Smooth muscle cell (in vitro differentiated cells): ENCODE measurements around the gene ALDH7A1. TPM values are rescaled to one million over a fixed set of nuclear protein-coding genes. Genes with fewer than 3 reads are reported as not detected.

ENCODE experiments used
- DNase-seq: peaks from one replicate; lab custom pipeline; 2025; ENCODE audit not compliant: unreplicated experiment; lab: John Stamatoyannopoulos, UW
- H2AFZ ChIP-seq: fragments of 200-600 bp; sonication (generic); 2 replicates; pipeline ENCODE4 v1.6.0; 2016; ENCODE audit warnings: antibody characterized with exemption, low read depth, mild to moderate bottlenecking
- H3F3A ChIP-seq: fragments of 200-600 bp; sonication (generic); 2 replicates; pipeline ENCODE4 v1.6.0; 2017; ENCODE audit warnings: antibody characterized with exemption, low read depth
- H3K27ac ChIP-seq: fragments of 200-600 bp; sonication (generic); 2 replicates; pipeline ENCODE4 v1.5.1; 2016; ENCODE audit warnings: low read depth, mild to moderate bottlenecking
- H3K27me3 ChIP-seq: fragments of 200-600 bp; sonication (generic); 2 replicates; pipeline ENCODE4 v1.6.1; 2016; ENCODE audit warnings: low read depth, mild to moderate bottlenecking
- H3K36me3 ChIP-seq: fragments of 200-600 bp; sonication (generic); 2 replicates; pipeline ENCODE4 v1.5.1; 2016; ENCODE audit warnings: low read depth
- H3K4me1 ChIP-seq: fragments of 200-600 bp; sonication (generic); 2 replicates; pipeline ENCODE4 v1.5.1; 2016; ENCODE audit warnings: low read depth
- H3K4me2 ChIP-seq: fragments of 200-600 bp; sonication (generic); 2 replicates; pipeline ENCODE4 v1.6.0; 2016; ENCODE audit warnings: mild to moderate bottlenecking
- H3K4me3 ChIP-seq: fragments of 200-600 bp; sonication (generic); 2 replicates; pipeline ENCODE4 v1.5.1; 2016; ENCODE audit warnings: mild to moderate bottlenecking
- H3K79me2 ChIP-seq: fragments of 200-600 bp; sonication (generic); 2 replicates; pipeline ENCODE4 v1.6.0; 2016; ENCODE audit warnings: low read depth, mild to moderate bottlenecking
- H3K9ac ChIP-seq: fragments of 200-600 bp; sonication (generic); 2 replicates; pipeline ENCODE4 v1.6.0; 2016; ENCODE audit warnings: low read depth
- H3K9me3 ChIP-seq: fragments of 200-600 bp; sonication (generic); replicated peaks from 2 replicates; pipeline ENCODE4 v1.5.1; 2016; ENCODE audit warnings: low read depth
- H4K20me1 ChIP-seq: fragments of 200-600 bp; sonication (generic); 2 replicates; pipeline ENCODE4 v1.6.0; 2016; ENCODE audit warnings: low read depth
- WGBS: methylation state at CpG from one replicate; pipeline ENCODE4 v1.1.7; 2016; ENCODE audit warnings: low lambda C conversion rate; 5-methylcytosine and 5-hydroxymethylcytosine counted together
- polyA plus RNA-seq: library from polyadenylated mRNA; unstranded; fragments of >200 nt; fragmentation: Nextera tagmentation; extraction: Ambion mirVana; gene quantifications from 2 replicates; pipeline ENCODE4 v1.2.1, GENCODE V29; 2016
- total RNA-seq: library from RNA; depleted of rRNA; stranded (reverse); fragments of >200 nt; gene quantifications from 2 replicates; pipeline ENCODE4 v1.2.3, GENCODE V29; 2014
- TF ChIP-seq, protein P1 (sequence below): fragments of 200-600 bp; sonication (generic); IDR thresholded peaks from 2 replicates; pipeline ENCODE4 v1.5.1; 2017; ENCODE audit warnings: borderline replicate concordance, mild to moderate bottlenecking, antibody characterized with exemption; ENCODE audit not compliant: insufficient read depth, poor library complexity, severe bottlenecking

Gene ALDH7A1
- total and polyA plus RNA-seq, 2 experiments from 2014 or later: 26.5 to 55.3 TPM

- Histone ChIP-seq H3K4me3 (no peak overlapping the region), H3K27ac (no peak overlapping the region), H3K9me3 (no peaks in the 10 kb centered on the region), H3K79me2 (no peaks in the 10 kb centered on the region), H3K9ac (no peak overlapping the region), H3K4me1 (no peaks in the 10 kb centered on the region), H3K36me3 (no peaks in the 10 kb centered on the region), H2AFZ (no peak overlapping the region), H4K20me1 (no peaks in the 10 kb centered on the region), H3K4me2 (no peak overlapping the region), H3F3A (no peaks in the 10 kb centered on the region), H3K27me3 (no peaks in the 10 kb centered on the region)
- WGBS: 93% methylated on average over 4 of the region's 4 CpGs
- no peak for DNase-seq
- TF ChIP-seq, protein P1, sequence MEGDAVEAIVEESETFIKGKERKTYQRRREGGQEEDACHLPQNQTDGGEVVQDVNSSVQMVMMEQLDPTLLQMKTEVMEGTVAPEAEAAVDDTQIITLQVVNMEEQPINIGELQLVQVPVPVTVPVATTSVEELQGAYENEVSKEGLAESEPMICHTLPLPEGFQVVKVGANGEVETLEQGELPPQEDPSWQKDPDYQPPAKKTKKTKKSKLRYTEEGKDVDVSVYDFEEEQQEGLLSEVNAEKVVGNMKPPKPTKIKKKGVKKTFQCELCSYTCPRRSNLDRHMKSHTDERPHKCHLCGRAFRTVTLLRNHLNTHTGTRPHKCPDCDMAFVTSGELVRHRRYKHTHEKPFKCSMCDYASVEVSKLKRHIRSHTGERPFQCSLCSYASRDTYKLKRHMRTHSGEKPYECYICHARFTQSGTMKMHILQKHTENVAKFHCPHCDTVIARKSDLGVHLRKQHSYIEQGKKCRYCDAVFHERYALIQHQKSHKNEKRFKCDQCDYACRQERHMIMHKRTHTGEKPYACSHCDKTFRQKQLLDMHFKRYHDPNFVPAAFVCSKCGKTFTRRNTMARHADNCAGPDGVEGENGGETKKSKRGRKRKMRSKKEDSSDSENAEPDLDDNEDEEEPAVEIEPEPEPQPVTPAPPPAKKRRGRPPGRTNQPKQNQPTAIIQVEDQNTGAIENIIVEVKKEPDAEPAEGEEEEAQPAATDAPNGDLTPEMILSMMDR: no peak
Observed at GRCh38 chr5:126506079-126506478, 88.9 kb downstream of the ALDH7A1 start.

DNA sequence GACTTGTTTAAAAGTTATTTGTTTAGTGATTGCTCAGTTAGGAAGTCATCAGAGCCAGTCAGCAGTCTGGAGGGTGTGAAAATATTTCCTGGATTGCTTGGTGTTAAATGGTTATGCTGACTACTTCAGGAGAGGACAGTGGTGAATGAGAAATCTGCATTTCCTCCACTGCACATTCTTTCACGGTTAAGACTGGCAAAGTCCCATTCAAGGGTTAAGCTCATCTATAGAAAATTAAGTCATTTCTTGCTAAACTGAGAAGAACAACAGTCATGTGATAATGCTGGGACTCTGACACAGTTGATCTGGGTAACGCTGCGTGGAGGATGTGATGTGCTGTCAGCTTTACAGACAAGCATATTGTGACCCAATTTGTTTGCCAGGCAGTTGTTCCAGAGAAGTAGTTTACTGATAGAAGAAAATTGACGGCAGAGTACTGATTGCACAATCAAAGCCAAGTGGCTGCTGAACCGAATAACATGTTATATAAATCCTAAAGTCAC is 91.4 kb downstream of the ALDH7A1 start:
- H3K9me3 ChIP-seq: no peaks in the 10 kb centered on the region
- no peaks in the 10 kb centered on the region for H4K20me1 ChIP-seq
- no peak overlapping the region for H3K4me2 ChIP-seq
- H3K79me2 ChIP-seq: no peaks in the 10 kb centered on the region
- DNase-seq: no peak
- H3K27ac ChIP-seq: no peak overlapping the region
- H3K4me1 ChIP-seq: no peaks in the 10 kb centered on the region
- H3K4me3 ChIP-seq: no peak overlapping the region
- 49% methylated on average over 5 of the region's 5 CpGs for WGBS
- TF ChIP-seq, protein P1: no peak
- no peaks in the 10 kb centered on the region for H3F3A ChIP-seq
- peak overlapping the region; percentile 75 for H2AFZ ChIP-seq
- H3K27me3 ChIP-seq: no peaks in the 10 kb centered on the region
- no peaks in the 10 kb centered on the region for H3K36me3 ChIP-seq
- H3K9ac ChIP-seq: no peak overlapping the region

DNA sequence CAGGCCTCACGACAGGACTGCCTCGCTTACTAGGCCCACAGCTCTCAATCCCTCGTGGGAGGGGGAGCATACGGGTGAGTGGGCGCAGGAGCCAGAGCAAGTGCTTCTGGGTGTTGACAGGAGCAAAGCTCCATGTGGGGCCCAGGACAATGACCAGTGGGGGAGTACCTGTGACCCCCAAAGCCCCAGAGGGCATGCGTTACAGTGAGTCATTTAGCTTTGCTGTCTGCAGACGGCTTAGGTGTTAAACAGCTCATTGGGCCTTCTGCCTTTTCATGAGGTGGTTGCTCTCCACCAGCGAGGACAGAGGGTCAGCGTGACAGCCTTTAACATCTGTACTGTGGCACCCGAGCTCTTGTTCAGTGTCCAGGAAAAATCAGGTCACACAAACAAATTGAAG is 93.6 kb downstream of the ALDH7A1 start:
- WGBS: 87% methylated on average over 10 of the region's 10 CpGs
- H3K36me3 ChIP-seq: no peaks in the 10 kb centered on the region
- no peak for DNase-seq

DNA sequence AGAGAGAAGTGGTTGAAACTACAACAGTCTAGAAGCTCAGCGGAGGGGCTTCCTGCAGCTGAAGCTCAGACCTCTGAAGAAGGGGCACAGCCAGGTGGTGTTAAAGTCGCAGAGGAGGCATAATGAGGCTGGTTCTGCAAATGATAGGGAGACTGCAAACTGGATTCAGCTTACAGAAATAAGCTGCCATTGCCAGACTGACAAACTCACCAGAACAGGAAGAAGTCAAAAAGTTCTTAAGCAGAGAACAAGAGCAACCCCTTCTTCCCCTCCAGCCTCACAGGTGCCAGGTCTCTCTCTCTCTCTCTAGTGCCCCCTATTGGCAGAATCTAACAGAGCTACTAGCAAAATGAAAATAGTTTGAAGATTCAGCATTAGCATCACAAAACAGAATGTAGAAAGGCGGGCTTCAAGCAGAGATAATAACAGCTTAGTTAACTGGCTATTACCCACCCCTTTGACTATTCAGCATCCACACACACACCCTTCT is 95.1 kb downstream of the ALDH7A1 start:
- WGBS: 83% methylated on average over 3 of the region's 3 CpGs

More for the DNA sequence above, 93.6 kb downstream of the ALDH7A1 start:
- Histone ChIP-seq H3K9ac (no peak overlapping the region), H2AFZ (no peak overlapping the region), H3K9me3 (no peaks in the 10 kb centered on the region), H3K27me3 (no peaks in the 10 kb centered on the region), H3K4me2 (no peak overlapping the region), H3K4me1 (no peaks in the 10 kb centered on the region), H4K20me1 (no peaks in the 10 kb centered on the region), H3K79me2 (no peaks in the 10 kb centered on the region), H3K4me3 (no peak overlapping the region), H3K27ac (no peak overlapping the region), H3F3A (no peaks in the 10 kb centered on the region)
- TF ChIP-seq, protein P1: no peak

More for the DNA sequence above, 95.1 kb downstream of the ALDH7A1 start:
- H3F3A ChIP-seq: no peaks in the 10 kb centered on the region
- H3K4me3 ChIP-seq: no peak overlapping the region
- H3K4me2 ChIP-seq: no peak overlapping the region
- H3K4me1 ChIP-seq: no peaks in the 10 kb centered on the region
- no peaks in the 10 kb centered on the region for H3K79me2 ChIP-seq
- H4K20me1 ChIP-seq: no peaks in the 10 kb centered on the region
- no peaks in the 10 kb centered on the region for H3K36me3 ChIP-seq
- H3K9ac ChIP-seq: no peak overlapping the region
- TF ChIP-seq, protein P1: peak; percentile 44
- H3K27me3 ChIP-seq: no peaks in the 10 kb centered on the region
- no peak overlapping the region for H2AFZ ChIP-seq
- no peaks in the 10 kb centered on the region for H3K9me3 ChIP-seq
- H3K27ac ChIP-seq: no peak overlapping the region
- no peak for DNase-seq
